ENCODE data around the gene RALGDS. TPM values are rescaled to one million over a fixed set of nuclear protein-coding genes. Genes with fewer than 3 reads are reported as not detected.

The RALGDS gene
- total RNA-seq, 1 experiment from 2014 or later = 25.8 TPM

DNA sequence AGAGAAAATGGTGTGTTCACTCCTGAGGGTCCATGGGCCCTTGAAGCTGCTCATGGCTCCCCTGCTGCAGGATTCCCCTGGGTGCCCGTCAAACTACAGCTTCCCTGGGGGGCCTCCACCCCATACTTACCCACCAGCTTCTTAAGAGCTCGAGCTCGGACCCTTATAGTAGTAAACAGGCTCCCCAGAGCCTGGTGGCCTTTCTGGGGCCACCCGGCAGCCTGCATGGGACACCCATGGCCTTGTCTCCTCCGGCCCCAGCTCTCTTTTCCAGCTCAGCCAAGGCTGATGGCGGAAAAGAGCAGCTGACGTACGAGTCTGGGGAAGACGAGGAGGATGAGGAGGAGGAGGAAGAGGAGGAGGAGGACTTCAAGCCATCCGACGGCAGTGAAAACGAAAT, 63.5 kb downstream of the RALGDS start:
- ATAC-seq (no peak), DNase-seq (ENCODE audit: low read depth, low spot score) (no peak)
- no peaks in the 10 kb centered on the region for H3K27me3 ChIP-seq (ENCODE audit: control insufficient read depth, insufficient read depth, low read length)
- H3K4me1 ChIP-seq (ENCODE audit: control insufficient read depth, insufficient read depth, low read length) = no peaks in the 10 kb centered on the region
- no TSS peak for BruUV-seq (replicated peaks)
- no peak for TF ChIP-seq CTCF (IDR thresholded peaks at IDR 0.05)
- TF ChIP-seq POLR2AphosphoS5 (IDR thresholded peaks at IDR 0.05; ENCODE audit: low read depth, low read length) = no peak
- TF ChIP-seq, protein P1, sequence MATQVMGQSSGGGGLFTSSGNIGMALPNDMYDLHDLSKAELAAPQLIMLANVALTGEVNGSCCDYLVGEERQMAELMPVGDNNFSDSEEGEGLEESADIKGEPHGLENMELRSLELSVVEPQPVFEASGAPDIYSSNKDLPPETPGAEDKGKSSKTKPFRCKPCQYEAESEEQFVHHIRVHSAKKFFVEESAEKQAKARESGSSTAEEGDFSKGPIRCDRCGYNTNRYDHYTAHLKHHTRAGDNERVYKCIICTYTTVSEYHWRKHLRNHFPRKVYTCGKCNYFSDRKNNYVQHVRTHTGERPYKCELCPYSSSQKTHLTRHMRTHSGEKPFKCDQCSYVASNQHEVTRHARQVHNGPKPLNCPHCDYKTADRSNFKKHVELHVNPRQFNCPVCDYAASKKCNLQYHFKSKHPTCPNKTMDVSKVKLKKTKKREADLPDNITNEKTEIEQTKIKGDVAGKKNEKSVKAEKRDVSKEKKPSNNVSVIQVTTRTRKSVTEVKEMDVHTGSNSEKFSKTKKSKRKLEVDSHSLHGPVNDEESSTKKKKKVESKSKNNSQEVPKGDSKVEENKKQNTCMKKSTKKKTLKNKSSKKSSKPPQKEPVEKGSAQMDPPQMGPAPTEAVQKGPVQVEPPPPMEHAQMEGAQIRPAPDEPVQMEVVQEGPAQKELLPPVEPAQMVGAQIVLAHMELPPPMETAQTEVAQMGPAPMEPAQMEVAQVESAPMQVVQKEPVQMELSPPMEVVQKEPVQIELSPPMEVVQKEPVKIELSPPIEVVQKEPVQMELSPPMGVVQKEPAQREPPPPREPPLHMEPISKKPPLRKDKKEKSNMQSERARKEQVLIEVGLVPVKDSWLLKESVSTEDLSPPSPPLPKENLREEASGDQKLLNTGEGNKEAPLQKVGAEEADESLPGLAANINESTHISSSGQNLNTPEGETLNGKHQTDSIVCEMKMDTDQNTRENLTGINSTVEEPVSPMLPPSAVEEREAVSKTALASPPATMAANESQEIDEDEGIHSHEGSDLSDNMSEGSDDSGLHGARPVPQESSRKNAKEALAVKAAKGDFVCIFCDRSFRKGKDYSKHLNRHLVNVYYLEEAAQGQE (IDR thresholded peaks at IDR 0.05; ENCODE audit: insufficient read depth in 1 of 2, low read depth in 2 of 2, low read length in 1 of 2) = no peak
- no peak for TF ChIP-seq SIN3A (IDR thresholded peaks at IDR 0.05; ENCODE audit: borderline replicate concordance, insufficient read depth, low read depth, low read length)
- no peak for TF ChIP-seq TCF7L2 (IDR thresholded peaks at IDR 0.05; ENCODE audit: low read depth, low read length)
- in situ Hi-C loops (cut with HindIII; ENCODE audit: low pct_unique_long_range_greater_than_20kb, low sequenced_read_pairs) (no loop called here), intact Hi-C loops (cut with micrococcal nuclease; ENCODE audit: unreplicated experiment) (no loop called here)
- CTCF ChIA-PET = no interaction called here
- H3K4me3 ChIP-seq (ENCODE audit: low read depth in 2 of 2, low read length in 2 of 2) = no peak overlapping the region
- no peaks in the 10 kb centered on the region for H3K9me3 ChIP-seq (ENCODE audit: control insufficient read depth, insufficient read depth, low read depth, low read length)
- POLR2A ChIA-PET = no interaction called here
- H3K36me3 ChIP-seq (ENCODE audit: control insufficient read depth, insufficient read depth, low read length) = no peaks in the 10 kb centered on the region; the same call in 1 of the 2 replicates
- H3K27ac ChIP-seq (ENCODE audit: low read length) = no peak overlapping the region

- Histone ChIP-seq H3K9me3 (ENCODE audit: control insufficient read depth, insufficient read depth, low read depth, low read length) (no peaks in the 10 kb centered on the region), H3K27ac (ENCODE audit: low read length) (no peak overlapping the region), H3K4me3 (ENCODE audit: low read depth in 2 of 2, low read length in 2 of 2) (no peak overlapping the region), H3K4me1 (ENCODE audit: control insufficient read depth, insufficient read depth, low read length) (no peaks in the 10 kb centered on the region), H3K36me3 (ENCODE audit: control insufficient read depth, insufficient read depth, low read length) (no peaks in the 10 kb centered on the region; the same call in 1 of the 2 replicates), H3K27me3 (ENCODE audit: control insufficient read depth, insufficient read depth, low read length) (no peaks in the 10 kb centered on the region)
- intact Hi-C loops (cut with micrococcal nuclease; ENCODE audit: unreplicated experiment) = no loop called here
- DNase-seq (ENCODE audit: low read depth, low spot score) (no peak), ATAC-seq (no peak)
- in situ Hi-C loops (cut with HindIII; ENCODE audit: low pct_unique_long_range_greater_than_20kb, low sequenced_read_pairs) = no loop called here
- CTCF ChIA-PET = no interaction called here
- no TSS peak for BruUV-seq (replicated peaks)
- POLR2A ChIA-PET = no interaction called here
- TF ChIP-seq CTCF (IDR thresholded peaks at IDR 0.05) (no peak), POLR2AphosphoS5 (IDR thresholded peaks at IDR 0.05; ENCODE audit: low read depth, low read length) (no peak), SIN3A (IDR thresholded peaks at IDR 0.05; ENCODE audit: borderline replicate concordance, insufficient read depth, low read depth, low read length) (no peak), TCF7L2 (IDR thresholded peaks at IDR 0.05; ENCODE audit: low read depth, low read length) (no peak)
- TF ChIP-seq, protein P1 (IDR thresholded peaks at IDR 0.05; ENCODE audit: insufficient read depth in 1 of 2, low read depth in 2 of 2, low read length in 1 of 2) = no peak
These were observed 64.0 kb downstream of the RALGDS start for GRCh38 chr9:133057006-133057405.
